C4-2B (cell line): ENCODE data around the gene KCNQ1.

Source experiments
- H3K27ac ChIP-seq: fragments of 450-650 bp; 2 replicates; pipeline ENCODE4 v1.5.1; 2017
- ZFX ChIP-seq: fragments of 450-650 bp; IDR thresholded peaks from 2 replicates; pipeline ENCODE4 v1.6.1; 2017
- TF ChIP-seq, protein P1 (sequence below): fragments of 450-650 bp; conservative IDR thresholded peaks from 2 replicates; pipeline ENCODE4 v1.5.1; 2017; ENCODE audit warnings: mild to moderate bottlenecking

KCNQ1 gene

DNA sequence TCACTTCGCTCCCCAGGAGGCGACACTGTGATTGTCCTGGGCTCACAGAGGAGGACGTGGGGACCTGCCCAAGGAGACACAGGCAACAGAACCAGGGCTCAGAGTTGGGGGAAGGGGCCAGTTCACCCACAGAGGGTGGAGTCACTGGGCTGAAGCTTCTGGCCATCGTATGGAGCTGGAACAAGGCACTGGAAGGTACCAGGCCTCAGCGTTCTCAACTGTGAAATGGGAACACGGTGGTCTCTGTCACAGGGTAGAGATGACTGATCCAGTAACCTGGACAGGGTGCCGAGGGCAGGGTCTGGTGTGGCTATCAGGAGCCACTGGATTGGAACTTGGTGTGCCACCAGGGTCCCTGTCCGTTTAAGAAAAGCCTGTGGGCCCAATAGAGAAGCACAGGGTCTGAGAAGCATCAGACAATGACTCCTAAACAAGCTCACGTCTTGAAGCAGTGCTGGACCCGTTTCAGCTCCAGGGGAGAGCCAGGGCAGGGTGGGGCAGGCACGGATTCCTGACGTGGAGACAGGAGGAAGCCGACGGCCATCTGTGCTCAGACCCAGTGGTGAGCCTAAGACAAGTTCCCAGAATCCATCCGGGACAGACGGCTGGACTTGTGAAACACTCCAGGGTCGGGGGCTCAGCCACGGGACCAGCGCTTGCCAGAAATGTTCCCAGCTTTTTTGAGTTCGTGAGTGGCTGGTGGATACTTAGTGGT, 280.0 kb downstream of the KCNQ1 start:
- TF ChIP-seq, protein P1, sequence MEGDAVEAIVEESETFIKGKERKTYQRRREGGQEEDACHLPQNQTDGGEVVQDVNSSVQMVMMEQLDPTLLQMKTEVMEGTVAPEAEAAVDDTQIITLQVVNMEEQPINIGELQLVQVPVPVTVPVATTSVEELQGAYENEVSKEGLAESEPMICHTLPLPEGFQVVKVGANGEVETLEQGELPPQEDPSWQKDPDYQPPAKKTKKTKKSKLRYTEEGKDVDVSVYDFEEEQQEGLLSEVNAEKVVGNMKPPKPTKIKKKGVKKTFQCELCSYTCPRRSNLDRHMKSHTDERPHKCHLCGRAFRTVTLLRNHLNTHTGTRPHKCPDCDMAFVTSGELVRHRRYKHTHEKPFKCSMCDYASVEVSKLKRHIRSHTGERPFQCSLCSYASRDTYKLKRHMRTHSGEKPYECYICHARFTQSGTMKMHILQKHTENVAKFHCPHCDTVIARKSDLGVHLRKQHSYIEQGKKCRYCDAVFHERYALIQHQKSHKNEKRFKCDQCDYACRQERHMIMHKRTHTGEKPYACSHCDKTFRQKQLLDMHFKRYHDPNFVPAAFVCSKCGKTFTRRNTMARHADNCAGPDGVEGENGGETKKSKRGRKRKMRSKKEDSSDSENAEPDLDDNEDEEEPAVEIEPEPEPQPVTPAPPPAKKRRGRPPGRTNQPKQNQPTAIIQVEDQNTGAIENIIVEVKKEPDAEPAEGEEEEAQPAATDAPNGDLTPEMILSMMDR: no peak
- no peak for TF ChIP-seq ZFX
- H3K27ac ChIP-seq: no peak overlapping the region

DNA sequence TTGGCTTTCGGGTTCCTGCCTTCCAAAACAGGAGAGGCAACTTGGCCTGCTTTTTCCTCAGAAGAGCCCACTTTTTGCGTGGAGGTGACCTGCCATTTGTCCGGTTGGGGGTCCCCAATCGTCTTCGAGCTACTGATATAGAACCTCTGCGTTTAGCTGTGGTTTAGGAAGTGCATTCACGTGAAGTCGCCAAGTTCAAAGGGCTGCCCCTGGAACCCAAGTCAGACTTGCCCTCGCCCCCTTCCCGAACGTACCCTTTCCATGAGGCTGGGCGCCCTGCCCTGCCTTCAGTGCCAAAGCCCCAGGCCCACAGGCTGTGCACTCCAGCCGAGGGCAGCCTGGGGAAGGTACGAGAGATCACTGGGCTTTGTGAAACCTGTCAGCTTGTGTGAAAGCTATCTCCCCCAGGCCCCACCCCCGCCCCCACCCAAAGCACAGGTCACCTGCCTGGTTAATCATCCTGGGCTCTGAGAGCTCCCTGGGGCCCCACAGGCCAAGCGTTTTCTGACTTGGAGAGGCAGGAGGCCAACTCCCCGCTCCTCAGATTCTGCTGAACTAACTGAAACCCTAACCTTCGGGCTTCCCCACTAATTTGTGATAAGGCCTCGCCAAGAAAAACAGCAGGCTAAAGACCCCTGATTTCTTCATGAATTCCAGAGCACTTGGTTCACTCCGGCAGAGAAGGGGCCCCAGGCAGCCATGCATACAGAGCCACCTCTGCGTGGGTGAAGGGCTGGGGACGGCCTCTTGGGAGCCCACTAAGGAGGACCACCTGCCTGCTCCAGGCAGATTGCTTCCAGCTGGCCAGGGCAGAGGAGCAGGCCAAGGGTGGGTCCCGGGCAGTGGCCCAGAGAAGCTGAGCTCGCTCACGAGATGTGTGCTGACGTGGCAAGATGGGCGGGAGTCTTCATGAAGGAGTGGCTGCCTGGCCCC, 280.8 kb downstream of the KCNQ1 start:
- no peak for TF ChIP-seq ZFX
- TF ChIP-seq, protein P1: no peak
- H3K27ac ChIP-seq: no peak overlapping the region

DNA sequence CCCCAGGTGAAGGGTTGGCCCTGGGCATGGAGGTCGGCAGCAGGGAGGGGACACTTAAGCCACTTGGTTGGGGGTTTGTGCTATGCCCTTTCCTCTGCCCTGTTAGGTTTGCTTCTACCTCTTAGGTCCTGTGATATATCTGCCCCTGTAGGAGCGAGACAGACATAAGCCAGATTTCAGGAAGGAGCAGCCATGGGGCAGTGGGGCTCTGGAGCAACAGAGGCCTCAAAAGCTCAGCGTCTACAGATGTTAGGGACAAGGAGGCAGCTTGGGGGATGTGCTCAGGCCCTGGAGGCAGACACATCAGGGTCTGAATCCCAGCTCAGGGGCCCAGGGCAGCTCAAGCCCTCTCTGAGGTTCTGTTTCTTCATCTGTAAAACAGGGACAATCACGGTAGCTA, 282.2 kb downstream of the KCNQ1 start:
- H3K27ac ChIP-seq: no peak overlapping the region
- TF ChIP-seq ZFX: no peak
- TF ChIP-seq, protein P1: no peak

DNA sequence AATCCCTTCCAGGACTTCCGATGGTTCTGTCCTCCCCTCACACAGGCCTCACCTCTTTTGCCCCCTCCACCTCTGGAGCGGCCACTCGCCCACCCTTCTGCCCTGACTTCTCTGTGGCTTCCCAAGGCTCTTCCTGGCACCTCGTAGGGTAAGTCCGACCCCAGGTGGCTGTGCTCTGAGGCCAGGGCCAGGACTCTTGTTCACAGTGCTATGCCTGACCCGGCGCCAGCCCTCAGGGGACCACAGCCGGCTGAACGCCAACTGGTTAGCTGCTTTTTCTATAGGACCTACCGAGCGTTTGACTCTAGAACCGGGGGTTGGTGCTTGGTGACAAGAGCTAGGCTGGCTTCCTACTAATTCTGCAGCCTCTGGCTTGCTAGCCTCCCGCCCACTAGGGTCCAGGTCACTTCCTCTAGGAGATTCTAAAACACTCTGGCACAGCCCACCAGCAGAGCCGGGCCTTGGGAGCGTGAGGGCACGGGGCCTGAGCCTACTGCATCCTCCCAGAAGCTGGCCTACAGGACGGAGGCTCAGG, 283.4 kb downstream of the KCNQ1 start:
- TF ChIP-seq, protein P1: no peak
- no peak overlapping the region for H3K27ac ChIP-seq

- H3K27ac ChIP-seq: no peak overlapping the region
- TF ChIP-seq, protein P1: no peak
- no peak for TF ChIP-seq ZFX
Observed at GRCh38 chr11:2728663-2729332, 284.0 kb downstream of the KCNQ1 start.

- H3K27ac ChIP-seq: no peak overlapping the region
- TF ChIP-seq, protein P1: no peak
- no peak for TF ChIP-seq ZFX
Observed at GRCh38 chr11:2729841-2730240, 285.0 kb downstream of the KCNQ1 start.
